Testis (tissue), 2 donors: ENCODE results near the gene ZSWIM6.

Experiments used
- POLR2A ChIP-seq: fragments of 450-650 bp; IDR thresholded peaks from one replicate; pipeline ENCODE4 v1.6.1; 2017; ENCODE audit warnings: antibody characterized with exemption, mild to moderate bottlenecking, moderate library complexity
- TF ChIP-seq, protein P1 (sequence below), 3 experiments: fragments of 450-650 bp in 2 of 3; fragments of 200-600 bp in 1 of 3; sonication (generic) in 1 of 3; IDR thresholded peaks; one replicate each; pipeline ENCODE4 v1.5.1; 2016 to 2019; ENCODE audit warnings: antibody characterized with exemption in 3 of 3, mild to moderate bottlenecking in 2 of 3, moderate library complexity in 1 of 3

GRCh38 chr5:61340775-61341361, 8.8 kb downstream of the ZSWIM6 start:
- TF ChIP-seq, protein P1, sequence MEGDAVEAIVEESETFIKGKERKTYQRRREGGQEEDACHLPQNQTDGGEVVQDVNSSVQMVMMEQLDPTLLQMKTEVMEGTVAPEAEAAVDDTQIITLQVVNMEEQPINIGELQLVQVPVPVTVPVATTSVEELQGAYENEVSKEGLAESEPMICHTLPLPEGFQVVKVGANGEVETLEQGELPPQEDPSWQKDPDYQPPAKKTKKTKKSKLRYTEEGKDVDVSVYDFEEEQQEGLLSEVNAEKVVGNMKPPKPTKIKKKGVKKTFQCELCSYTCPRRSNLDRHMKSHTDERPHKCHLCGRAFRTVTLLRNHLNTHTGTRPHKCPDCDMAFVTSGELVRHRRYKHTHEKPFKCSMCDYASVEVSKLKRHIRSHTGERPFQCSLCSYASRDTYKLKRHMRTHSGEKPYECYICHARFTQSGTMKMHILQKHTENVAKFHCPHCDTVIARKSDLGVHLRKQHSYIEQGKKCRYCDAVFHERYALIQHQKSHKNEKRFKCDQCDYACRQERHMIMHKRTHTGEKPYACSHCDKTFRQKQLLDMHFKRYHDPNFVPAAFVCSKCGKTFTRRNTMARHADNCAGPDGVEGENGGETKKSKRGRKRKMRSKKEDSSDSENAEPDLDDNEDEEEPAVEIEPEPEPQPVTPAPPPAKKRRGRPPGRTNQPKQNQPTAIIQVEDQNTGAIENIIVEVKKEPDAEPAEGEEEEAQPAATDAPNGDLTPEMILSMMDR (IDR thresholded peaks at IDR 0.05): no peak
- no peak for TF ChIP-seq POLR2A
